HepG2 (cell line): ENCODE data around the gene ARL9. TPM values are rescaled to one million over a fixed set of nuclear protein-coding genes. Genes with fewer than 3 reads are reported as not detected.
A peak's percentile ranks its signal among the peaks of the same experiment; 100 is the strongest.

Experiments used
- CEBPB ChIP-seq: IDR thresholded peaks from 2 replicates; pipeline ENCODE4 v1.6.1; 2011; ENCODE audit warnings: low read depth, low read length, improper control_type of control experiment, borderline replicate concordance
- GATAD1 ChIP-seq: IDR thresholded peaks from 2 replicates; pipeline ENCODE4 v1.6.1; 2016; ENCODE audit warnings: missing genetic modification reagents, missing compliant biosample characterization
- HOXA3 ChIP-seq: sonication (generic); formaldehyde crosslinking; IDR thresholded peaks from 2 replicates; pipeline ENCODE4 v1.5.0; 2020; ENCODE audit warnings: missing genetic modification reagents
- MEIS1 ChIP-seq: sonication (generic); formaldehyde crosslinking; IDR thresholded peaks from 2 replicates; pipeline ENCODE4 v1.9.0; 2021; ENCODE audit warnings: mild to moderate bottlenecking, missing genetic modification reagents, moderate library complexity, borderline replicate concordance
- RAD21 ChIP-seq: fragments of 450-650 bp; formaldehyde crosslinking; IDR thresholded peaks from 2 replicates; pipeline ENCODE4 v1.5.0; 2020; ENCODE audit warnings: mild to moderate bottlenecking
- SKI ChIP-seq: fragments of 450-650 bp; IDR thresholded peaks from one replicate; pipeline ENCODE4 v1.6.1; 2018; ENCODE audit warnings: mild to moderate bottlenecking; ENCODE audit not compliant: partially characterized antibody
- ZNF230 ChIP-seq: sonication (generic); formaldehyde crosslinking; IDR thresholded peaks from 2 replicates; pipeline ENCODE4 v1.4.0; 2020; ENCODE audit warnings: mild to moderate bottlenecking, missing genetic modification reagents
- ZNF274 ChIP-seq: sonication (generic); formaldehyde crosslinking; IDR thresholded peaks from 2 replicates; pipeline ENCODE4 v1.5.1; 2020; ENCODE audit warnings: mild to moderate bottlenecking, missing genetic modification reagents
- ZNF350 ChIP-seq: sonication (generic); formaldehyde crosslinking; IDR thresholded peaks from 2 replicates; pipeline ENCODE4 v1.4.0; 2020; ENCODE audit warnings: mild to moderate bottlenecking, low read depth, missing genetic modification reagents, borderline replicate concordance
- ZNF441 ChIP-seq: sonication (generic); formaldehyde crosslinking; IDR thresholded peaks from 2 replicates; pipeline ENCODE4 v1.7.0; 2021; ENCODE audit warnings: missing genetic modification reagents, borderline replicate concordance
- ZNF543 ChIP-seq: sonication (generic); formaldehyde crosslinking; IDR thresholded peaks from 2 replicates; pipeline ENCODE4 v1.4.0; 2020; ENCODE audit warnings: mild to moderate bottlenecking, missing genetic modification reagents
- ZNF724P ChIP-seq: sonication (generic); formaldehyde crosslinking; IDR thresholded peaks from 2 replicates; pipeline ENCODE4 v1.8.0; 2022; ENCODE audit warnings: missing genetic modification reagents, borderline replicate concordance
- ZSCAN9 ChIP-seq: IDR thresholded peaks from 2 replicates; pipeline ENCODE4 v1.6.1; 2016; ENCODE audit warnings: borderline replicate concordance
- polyA plus RNA-seq, 8 experiments: library from polyadenylated mRNA; depleted of rRNA in 3 of 8; stranded (reverse) in 7 of 8; unstranded in 1 of 8; fragments of >200 nt; fragmentation: Illumina TruSeq in 4 of 8; extraction: Trizol in 4 of 8; gene quantifications; 2 replicates each; pipeline versions ENCODE4 v1.2.1 to v1.2.3, GENCODE V29; 2011 to 2016; ENCODE audit warnings: low read depth in 4 of 8, missing spikeins in 1 of 8, mixed read lengths in 1 of 8; ENCODE audit not compliant: insufficient read depth in 1 of 8
- total RNA-seq, 5 experiments: library from RNA; depleted of rRNA; stranded (reverse); fragments of >200 nt; fragmentation: Illumina TruSeq; extraction: Trizol; gene quantifications; 2 replicates each; pipeline ENCODE4 v1.2.3, GENCODE V29; 2016; ENCODE audit warnings: low read depth in 1 of 5
- TF ChIP-seq, protein P1 (sequence below): sonication (generic); formaldehyde crosslinking; IDR thresholded peaks from 2 replicates; pipeline ENCODE4 v1.4.0; 2020; ENCODE audit warnings: missing genetic modification reagents
- TF ChIP-seq, protein P2 (sequence below): sonication (generic); formaldehyde crosslinking; IDR thresholded peaks from 2 replicates; pipeline ENCODE4 v1.5.0; 2020; ENCODE audit warnings: missing genetic modification reagents, mild to moderate bottlenecking, borderline replicate concordance
- TF ChIP-seq, protein P3 (sequence below): sonication (generic); IDR thresholded peaks from 2 replicates; pipeline ENCODE4 v1.6.1; 2016; ENCODE audit warnings: low read depth, borderline replicate concordance
- TF ChIP-seq, protein P4 (sequence below): IDR thresholded peaks from 2 replicates; pipeline ENCODE4 v1.4.0; 2020; ENCODE audit warnings: mild to moderate bottlenecking, missing genetic modification reagents
- TF ChIP-seq, protein P5 (sequence below): sonication (generic); formaldehyde crosslinking; conservative IDR thresholded peaks from 2 replicates; pipeline ENCODE4 v1.4.0; 2020; ENCODE audit warnings: missing genetic modification reagents

ARL9 gene
- total and polyA plus RNA-seq, 2 of the 13 experiments (the other 11 are each of a cell fraction or from before 2014, with no cell fraction given): not detected

DNA sequence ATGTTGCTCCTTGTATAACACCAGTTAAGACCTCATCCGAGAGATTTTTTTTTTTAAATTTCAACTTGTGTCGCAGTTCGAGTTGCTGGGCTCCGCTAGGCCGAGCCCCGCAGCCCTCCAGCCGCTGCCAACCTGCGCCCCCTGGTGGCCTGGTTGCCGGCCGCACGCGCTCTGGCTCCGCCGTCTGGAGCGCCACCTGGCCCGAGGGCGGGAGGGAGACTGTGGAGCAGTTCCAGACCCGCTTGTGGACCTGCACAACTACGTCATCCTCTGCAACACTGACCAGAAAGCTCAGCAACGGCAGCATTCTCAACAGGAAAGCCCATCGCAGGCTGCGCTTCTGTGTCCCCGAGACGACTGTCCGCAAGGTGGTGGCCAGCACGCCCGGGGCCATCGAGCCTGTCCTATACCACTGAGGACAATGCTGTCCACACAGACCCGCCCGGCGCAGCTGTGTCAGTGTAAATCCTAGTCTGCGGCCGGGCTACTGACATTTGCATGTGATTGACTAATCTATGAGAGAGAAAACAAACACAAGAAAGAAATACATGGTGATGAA is 39.1 kb downstream of the ARL9 start (continued):
- TF ChIP-seq, protein P1, sequence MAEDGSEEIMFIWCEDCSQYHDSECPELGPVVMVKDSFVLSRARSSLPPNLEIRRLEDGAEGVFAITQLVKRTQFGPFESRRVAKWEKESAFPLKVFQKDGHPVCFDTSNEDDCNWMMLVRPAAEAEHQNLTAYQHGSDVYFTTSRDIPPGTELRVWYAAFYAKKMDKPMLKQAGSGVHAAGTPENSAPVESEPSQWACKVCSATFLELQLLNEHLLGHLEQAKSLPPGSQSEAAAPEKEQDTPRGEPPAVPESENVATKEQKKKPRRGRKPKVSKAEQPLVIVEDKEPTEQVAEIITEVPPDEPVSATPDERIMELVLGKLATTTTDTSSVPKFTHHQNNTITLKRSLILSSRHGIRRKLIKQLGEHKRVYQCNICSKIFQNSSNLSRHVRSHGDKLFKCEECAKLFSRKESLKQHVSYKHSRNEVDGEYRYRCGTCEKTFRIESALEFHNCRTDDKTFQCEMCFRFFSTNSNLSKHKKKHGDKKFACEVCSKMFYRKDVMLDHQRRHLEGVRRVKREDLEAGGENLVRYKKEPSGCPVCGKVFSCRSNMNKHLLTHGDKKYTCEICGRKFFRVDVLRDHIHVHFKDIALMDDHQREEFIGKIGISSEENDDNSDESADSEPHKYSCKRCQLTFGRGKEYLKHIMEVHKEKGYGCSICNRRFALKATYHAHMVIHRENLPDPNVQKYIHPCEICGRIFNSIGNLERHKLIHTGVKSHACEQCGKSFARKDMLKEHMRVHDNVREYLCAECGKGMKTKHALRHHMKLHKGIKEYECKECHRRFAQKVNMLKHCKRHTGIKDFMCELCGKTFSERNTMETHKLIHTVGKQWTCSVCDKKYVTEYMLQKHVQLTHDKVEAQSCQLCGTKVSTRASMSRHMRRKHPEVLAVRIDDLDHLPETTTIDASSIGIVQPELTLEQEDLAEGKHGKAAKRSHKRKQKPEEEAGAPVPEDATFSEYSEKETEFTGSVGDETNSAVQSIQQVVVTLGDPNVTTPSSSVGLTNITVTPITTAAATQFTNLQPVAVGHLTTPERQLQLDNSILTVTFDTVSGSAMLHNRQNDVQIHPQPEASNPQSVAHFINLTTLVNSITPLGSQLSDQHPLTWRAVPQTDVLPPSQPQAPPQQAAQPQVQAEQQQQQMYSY (CRISPR knock-in tag): no peak
- TF ChIP-seq ZNF441 (CRISPR knock-in tag) (no peak), ZNF724P (CRISPR knock-in tag) (0 out of 2 replicates have a peak, but pooled peaks have one; percentile 71), ZNF350 (CRISPR knock-in tag) (peak; percentile 84), ZSCAN9 (CRISPR knock-in tag) (peak; percentile 71), ZNF543 (CRISPR knock-in tag) (no peak), CEBPB (no peak), RAD21 (CRISPR knock-in tag) (peak; percentile 91), GATAD1 (CRISPR knock-in tag) (peak; percentile 40; the same call in 1 of the 2 replicates), MEIS1 (no peak; the same call in 1 of the 2 replicates), HOXA3 (peak; percentile 86), ZNF230 (no peak), SKI (peak; percentile 88), ZNF274 (CRISPR knock-in tag) (peak; percentile 86)
- TF ChIP-seq, protein P2, sequence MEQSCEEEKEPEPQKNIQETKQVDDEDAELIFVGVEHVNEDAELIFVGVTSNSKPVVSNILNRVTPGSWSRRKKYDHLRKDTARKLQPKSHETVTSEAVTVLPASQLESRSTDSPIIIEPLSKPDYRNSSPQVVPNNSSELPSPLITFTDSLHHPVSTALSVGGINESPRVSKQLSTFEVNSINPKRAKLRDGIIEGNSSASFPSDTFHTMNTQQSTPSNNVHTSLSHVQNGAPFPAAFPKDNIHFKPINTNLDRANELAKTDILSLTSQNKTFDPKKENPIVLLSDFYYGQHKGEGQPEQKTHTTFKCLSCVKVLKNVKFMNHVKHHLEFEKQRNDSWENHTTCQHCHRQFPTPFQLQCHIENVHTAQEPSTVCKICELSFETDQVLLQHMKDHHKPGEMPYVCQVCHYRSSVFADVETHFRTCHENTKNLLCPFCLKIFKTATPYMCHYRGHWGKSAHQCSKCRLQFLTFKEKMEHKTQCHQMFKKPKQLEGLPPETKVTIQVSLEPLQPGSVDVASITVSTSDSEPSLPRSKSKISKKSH: peak; percentile 60; the same call in 1 of the 2 replicates
- TF ChIP-seq, protein P3, sequence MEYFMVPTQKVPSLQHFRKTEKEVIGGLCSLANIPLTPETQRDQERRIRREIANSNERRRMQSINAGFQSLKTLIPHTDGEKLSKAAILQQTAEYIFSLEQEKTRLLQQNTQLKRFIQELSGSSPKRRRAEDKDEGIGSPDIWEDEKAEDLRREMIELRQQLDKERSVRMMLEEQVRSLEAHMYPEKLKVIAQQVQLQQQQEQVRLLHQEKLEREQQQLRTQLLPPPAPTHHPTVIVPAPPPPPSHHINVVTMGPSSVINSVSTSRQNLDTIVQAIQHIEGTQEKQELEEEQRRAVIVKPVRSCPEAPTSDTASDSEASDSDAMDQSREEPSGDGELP: peak; percentile 74; the same call in 1 of the 2 replicates
- TF ChIP-seq, protein P4, sequence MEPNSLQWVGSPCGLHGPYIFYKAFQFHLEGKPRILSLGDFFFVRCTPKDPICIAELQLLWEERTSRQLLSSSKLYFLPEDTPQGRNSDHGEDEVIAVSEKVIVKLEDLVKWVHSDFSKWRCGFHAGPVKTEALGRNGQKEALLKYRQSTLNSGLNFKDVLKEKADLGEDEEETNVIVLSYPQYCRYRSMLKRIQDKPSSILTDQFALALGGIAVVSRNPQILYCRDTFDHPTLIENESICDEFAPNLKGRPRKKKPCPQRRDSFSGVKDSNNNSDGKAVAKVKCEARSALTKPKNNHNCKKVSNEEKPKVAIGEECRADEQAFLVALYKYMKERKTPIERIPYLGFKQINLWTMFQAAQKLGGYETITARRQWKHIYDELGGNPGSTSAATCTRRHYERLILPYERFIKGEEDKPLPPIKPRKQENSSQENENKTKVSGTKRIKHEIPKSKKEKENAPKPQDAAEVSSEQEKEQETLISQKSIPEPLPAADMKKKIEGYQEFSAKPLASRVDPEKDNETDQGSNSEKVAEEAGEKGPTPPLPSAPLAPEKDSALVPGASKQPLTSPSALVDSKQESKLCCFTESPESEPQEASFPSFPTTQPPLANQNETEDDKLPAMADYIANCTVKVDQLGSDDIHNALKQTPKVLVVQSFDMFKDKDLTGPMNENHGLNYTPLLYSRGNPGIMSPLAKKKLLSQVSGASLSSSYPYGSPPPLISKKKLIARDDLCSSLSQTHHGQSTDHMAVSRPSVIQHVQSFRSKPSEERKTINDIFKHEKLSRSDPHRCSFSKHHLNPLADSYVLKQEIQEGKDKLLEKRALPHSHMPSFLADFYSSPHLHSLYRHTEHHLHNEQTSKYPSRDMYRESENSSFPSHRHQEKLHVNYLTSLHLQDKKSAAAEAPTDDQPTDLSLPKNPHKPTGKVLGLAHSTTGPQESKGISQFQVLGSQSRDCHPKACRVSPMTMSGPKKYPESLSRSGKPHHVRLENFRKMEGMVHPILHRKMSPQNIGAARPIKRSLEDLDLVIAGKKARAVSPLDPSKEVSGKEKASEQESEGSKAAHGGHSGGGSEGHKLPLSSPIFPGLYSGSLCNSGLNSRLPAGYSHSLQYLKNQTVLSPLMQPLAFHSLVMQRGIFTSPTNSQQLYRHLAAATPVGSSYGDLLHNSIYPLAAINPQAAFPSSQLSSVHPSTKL: peak; percentile 84
- TF ChIP-seq, protein P5, sequence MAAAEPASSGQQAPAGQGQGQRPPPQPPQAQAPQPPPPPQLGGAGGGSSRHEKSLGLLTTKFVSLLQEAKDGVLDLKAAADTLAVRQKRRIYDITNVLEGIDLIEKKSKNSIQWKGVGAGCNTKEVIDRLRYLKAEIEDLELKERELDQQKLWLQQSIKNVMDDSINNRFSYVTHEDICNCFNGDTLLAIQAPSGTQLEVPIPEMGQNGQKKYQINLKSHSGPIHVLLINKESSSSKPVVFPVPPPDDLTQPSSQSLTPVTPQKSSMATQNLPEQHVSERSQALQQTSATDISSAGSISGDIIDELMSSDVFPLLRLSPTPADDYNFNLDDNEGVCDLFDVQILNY (CRISPR knock-in tag): 0 out of 2 replicates have a peak, but pooled peaks have one; percentile 56
